Measurements from ENCODE around the gene ATXN1.

ATXN1 gene

GRCh38 chr6:16438718-16439591, 322.3 kb downstream of the ATXN1 start:
- peak; percentile 36 for DNase-seq (ENCODE audit: low spot score)

GRCh38 chr6:16437984-16438383, 323.3 kb downstream of the ATXN1 start:
- DNase-seq (ENCODE audit: low spot score), result no peak

DNA sequence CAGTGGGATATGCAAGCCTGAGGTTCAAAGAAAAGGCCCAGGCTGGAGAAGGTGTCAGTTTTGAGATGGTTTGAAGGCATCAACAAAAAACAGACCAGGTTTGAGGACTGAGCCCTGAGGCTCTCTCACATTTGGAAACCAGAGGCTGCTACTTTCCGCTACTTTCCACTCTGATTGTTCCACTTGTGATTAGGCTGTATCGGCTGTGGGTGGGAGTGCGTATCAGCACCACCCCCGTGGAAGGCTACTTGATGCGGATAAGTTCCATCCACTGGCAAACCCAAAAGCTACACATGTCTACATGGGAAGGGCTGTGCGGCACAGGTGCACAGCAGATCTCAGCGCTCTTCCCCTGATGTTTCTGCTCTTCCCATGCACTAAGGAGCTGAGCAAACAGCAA, 324.2 kb downstream of the ATXN1 start:
- DNase-seq (ENCODE audit: low spot score), result no peak

DNA sequence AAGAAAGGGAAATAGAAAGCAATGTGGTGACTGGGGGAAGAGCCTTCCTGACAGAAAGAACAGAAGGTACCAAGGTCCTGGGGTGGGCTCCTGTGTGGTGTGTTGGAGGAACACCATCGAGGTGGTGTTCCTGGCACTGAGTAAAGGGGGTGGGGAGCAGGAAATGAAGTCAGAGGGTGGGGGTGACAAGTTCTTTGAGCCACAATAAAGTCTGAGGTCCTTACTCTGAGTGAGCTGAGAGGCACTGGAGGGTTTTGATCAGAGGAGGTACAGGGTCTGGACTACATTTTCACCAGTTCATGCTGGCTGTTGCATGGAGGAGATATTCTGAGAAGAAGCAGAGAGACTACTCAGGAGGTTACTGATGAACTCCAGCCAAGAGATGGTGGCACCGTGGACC, 324.7 kb downstream of the ATXN1 start:
- no peak for DNase-seq (ENCODE audit: low spot score)

DNA sequence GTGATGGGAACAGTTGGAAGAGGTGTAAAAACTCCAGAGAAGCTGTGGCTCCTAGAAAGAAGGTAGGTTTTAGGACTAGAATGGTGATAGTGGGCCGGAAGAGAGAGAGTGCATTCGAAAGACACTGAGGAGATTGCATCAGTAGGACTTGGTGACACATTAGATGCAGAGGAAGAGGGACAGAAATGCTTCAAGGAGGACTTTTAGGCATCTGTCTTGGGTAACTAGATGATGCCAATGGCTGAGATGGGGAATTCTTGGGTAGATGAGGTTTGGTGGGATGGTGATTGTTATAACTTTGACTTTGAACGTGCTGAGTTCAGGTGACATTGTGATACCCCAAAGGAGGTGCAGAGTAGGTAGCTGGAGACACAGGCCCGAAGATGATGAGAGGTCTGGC, 326.4 kb downstream of the ATXN1 start:
- DNase-seq (ENCODE audit: low spot score), result no peak

DNA sequence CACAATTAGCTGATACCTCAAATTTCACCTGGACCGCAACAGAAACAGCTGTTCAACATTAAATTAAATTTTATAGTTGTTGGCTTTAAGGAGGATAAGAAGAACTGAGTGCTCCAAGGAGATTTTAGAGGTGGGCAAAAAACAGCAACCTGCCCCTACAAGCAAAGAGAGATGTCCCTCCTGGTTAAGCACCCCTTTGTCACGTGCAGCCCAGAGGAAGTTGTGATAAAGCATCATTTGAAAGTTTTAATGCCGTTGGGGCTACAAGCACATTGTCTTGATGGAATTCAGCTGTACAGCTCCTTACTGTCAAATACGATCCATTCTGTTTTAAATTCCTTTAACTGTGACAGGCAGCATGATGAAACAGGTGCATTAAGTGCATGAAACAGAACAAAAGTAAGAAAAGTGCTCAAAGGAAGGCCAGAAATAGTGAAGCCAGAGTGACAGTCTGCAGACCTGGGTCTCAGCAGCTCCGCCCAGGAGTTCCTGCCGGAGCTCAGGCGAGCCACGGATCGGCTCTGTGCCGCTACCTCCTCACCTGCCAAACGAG, 327.8 kb downstream of the ATXN1 start:
- DNase-seq (ENCODE audit: low spot score), result no peak

- DNase-seq (ENCODE audit: low spot score), result no peak
Observed at GRCh38 chr6:16432075-16433032, 328.9 kb downstream of the ATXN1 start.

GRCh38 chr6:16431106-16431505, 330.2 kb downstream of the ATXN1 start:
- DNase-seq (ENCODE audit: low spot score), result no peak

DNA sequence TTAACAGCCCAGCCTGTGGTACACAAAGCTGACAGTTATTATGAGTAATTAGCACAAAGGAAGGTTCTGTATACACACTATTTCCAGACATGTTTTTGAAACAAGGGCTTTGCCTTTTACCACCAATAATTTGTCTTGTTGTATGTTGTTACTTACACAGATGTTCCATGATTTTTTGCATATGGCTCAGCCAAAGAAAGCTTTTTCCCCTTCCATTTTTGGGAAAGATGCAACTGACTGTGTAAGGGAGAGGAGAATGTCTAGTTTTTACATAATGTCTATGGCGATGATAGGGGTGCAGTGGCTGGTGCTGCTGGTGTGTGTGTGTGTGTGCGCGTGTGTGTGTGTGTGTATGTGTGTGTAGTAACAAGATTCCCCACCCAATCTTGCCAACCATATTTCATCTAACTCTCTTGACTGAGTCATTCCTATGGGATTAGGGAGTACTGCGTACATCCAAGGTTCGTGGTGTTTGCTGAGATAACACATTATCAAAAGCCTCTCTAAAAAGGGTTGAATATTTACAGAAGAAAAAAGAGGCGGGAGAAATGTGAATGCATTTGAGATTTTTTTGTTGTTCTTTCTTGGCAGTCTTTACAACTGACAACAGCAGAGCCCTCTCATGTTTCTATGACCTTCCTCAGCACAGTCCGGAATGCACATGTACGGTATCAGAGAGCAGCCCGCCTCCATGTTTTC, 330.7 kb downstream of the ATXN1 start:
- no peak for DNase-seq (ENCODE audit: low spot score)

GRCh38 chr6:16429669-16430068, 331.6 kb downstream of the ATXN1 start:
- DNase-seq (ENCODE audit: low spot score), result no peak

DNA sequence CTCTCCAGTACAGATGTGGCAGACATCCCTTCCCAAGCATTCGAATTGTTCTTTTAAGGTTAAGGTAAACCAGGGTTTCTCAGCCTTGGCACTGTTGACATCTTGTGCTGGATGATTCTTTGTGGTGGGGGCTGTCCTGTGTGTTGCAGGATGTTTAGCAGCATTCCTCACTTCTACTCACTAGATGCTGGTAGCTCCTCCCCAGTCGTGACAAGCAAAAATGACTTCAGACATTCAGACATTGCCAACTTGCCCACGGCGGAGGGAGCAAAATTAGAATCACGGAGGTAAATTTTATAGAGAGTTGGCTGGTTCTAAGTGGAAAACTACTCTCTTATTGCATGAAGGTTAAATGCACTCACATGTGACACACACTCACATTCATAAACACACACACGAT, 334.1 kb downstream of the ATXN1 start:
- DNase-seq (ENCODE audit: low spot score), result no peak

DNA sequence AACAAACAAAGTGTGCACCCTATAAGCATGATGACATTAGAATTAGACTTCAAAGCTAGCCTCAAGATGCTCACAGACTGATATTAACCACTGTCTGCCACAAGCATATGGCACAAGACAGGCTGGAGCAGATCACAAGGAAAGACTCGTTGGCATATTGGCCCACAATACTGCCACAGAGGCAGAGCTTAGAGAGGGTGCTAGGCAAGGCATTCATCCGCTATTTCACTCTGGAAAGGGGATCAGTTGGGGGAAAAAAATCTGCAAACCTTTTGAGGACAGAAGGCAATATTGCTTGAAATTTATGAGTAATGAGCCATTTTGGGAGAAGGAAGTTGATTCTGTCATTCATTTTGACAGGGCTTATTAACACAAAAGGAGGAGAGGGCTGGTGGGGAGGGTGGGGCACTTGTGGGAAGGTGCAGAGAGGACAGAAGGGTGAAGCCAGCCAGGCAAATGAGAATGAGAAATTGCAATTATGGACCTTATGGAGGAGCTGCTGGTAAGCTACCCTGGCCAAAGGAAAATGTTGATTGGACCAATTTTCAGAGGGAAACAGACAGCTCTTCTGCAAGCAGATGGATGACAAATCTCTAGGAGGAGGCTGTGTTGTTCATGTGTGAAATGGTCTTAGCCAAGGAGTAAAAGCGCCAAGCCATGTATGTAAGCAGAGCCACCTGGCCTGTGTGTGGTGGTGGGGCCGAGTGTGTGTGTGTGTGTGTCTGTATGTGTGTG, 335.2 kb downstream of the ATXN1 start:
- DNase-seq (ENCODE audit: low spot score), result no peak

GRCh38 chr6:16421462-16421960, 339.7 kb downstream of the ATXN1 start:
- no peak for DNase-seq (ENCODE audit: low spot score)

GRCh38 chr6:16420715-16421461, 340.4 kb downstream of the ATXN1 start:
- peak; percentile 64 for DNase-seq (ENCODE audit: low spot score)

DNA sequence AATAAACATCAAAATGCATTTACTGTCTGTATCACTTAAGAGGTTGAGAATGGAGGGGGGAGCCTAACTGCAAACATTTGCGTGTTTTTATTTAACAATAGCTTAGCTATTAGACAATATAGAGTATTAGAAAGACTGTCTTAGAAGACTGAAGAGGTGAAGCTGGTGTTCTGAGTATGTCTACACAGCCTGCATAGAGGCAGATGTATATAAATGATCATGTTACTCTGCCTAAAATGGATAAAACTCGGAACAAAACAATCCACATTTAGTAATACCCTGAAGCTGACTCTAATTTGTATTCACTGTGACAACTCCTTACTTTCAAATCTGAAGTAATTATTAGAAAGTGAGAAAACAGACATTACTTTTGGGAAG, 340.9 kb downstream of the ATXN1 start:
- DNase-seq (ENCODE audit: low spot score), result no peak

GRCh38 chr6:16419636-16420336, 341.5 kb downstream of the ATXN1 start:
- DNase-seq (ENCODE audit: low spot score), result no peak

- no peak for DNase-seq (ENCODE audit: low spot score)
Observed at GRCh38 chr6:16418151-16418550, 343.1 kb downstream of the ATXN1 start.

DNA sequence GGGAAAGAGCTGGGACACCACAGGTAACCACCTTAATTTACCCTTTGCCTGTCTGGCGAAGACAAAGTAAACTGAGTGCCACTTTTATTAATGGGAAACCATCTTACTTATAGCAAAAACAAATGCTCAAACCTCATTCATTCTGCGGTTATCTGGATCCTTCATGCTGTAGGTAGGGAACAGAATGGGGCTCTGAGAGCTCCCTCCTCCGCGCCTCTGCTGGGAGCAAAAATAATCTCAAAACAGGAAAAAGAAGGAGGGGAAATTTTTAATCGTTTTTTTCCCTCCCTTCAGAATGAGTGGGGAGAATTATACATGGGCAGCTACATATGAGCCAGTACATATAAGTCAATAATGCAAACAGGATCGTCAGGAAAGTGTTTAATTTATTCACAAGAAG, 345.6 kb downstream of the ATXN1 start:
- DNase-seq (ENCODE audit: low spot score), result no peak

DNA sequence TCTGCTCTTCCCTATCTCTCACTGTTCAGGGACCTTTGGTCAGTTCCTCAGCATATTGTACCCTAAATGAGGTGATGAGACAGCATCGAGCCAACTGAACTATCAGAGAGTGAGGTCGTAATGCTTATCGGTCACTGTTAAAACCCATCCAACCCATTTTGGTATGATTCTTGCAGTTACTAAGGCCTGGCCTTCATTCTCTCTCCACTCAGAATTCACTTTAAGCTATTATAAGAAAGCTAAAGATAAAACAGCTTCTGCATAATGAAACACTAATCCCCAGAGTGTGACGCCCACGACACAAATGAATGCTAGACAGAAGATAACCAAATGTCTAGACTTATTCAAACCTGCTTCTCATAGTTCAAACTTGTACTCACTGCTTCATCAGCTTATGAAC, 347.1 kb downstream of the ATXN1 start:
- no peak for DNase-seq (ENCODE audit: low spot score)

- DNase-seq (ENCODE audit: low spot score), result no peak
Observed at GRCh38 chr6:16413399-16413798, 347.9 kb downstream of the ATXN1 start.
